ENCODE data around the gene MIB2.

The MIB2 gene

DNA sequence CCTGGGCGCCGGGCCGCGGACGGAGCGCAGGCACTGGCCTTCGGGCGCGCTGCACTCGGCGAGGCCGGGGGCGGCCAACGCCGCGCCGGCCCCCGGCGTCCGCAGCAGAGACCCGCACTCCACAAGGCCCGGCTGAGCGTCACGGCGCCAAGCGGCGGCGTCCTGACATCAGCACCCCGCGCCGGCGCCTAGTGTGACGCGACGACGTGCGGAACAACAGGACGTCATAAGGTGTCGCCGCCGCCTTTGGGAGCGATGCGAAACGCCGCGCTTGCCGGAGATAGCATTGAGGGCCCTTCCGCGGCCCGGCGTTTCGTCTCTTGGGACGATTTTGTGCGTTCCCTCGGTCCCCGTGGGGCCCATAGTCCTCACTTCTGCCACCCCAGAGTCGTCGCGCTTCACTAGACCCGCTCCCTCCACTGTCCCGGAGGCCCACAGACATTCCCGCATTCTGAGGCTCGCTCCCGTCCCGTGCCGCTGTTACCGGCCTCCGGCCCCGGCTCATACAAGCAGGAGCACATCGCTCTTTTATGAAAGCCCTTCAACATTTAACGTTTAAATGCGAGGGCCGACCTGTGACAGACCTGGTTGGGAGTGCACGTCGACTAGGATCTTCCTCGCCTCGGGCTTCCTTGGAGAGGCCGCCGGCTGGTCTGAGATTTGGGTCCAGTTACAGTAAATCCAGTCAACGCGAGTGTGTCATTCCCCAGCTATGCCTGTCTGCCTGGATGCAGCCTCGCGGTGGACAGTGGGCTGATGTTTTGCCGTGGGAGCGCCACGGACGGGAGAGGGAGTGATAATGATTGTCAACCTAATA is 40.4 kb upstream of the MIB2 start, which contains the start of gene SSU72:
Gene SSU72, minus strand, starts transcription at position 143 of the 817 bp plus-strand sequence. CDS start 306 bp downstream, outside the sequence.
- TF ChIP-seq MAX (IDR thresholded peaks at IDR 0.05; ENCODE audit: low read depth, low read length) (no peak), CTCF (IDR thresholded peaks at IDR 0.05; ENCODE audit: low read depth, low read length) (no peak), POLR2A (IDR thresholded peaks at IDR 0.05; ENCODE audit: extremely low read depth, insufficient read length) (peak; percentile 76), MYC (IDR thresholded peaks at IDR 0.05; ENCODE audit: low read depth, low read length) (no peak; the same call in 1 of the 2 replicates)

DNA sequence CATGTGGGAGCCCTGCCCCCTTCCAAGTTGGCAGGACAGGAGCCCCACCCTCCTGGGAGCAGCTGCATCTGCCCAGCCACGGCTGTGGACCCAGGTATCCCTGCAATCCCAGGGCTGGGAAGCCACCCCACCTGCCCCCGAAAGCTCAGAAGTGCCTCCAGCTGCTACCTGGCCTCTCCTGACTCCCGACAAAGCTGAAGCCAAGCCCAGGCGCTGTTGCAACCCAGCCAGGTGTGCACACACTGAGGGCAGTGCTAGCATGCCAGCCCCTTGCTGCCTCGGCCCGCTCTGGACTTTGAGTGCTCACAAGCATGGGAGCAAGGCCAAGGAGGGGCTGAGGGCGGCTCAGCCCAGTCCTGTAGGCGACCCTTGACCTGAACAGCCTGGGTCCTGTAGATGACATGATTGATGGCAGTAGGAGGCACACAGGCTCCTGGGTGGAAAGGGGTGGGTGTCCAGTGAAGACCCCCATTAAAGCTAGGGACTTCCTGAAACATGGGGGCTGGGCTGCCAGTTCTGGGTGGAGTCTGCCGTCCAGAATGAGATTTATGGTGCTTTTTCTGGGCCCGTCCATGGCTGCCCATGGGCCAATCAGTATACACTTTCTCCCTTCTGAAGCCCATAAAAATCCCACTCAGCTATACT is 37.8 kb upstream of the MIB2 start:
- DNase-seq (ENCODE audit: low read depth) = no peak
- no peak overlapping the region for H3K4me3 ChIP-seq (ENCODE audit: low read depth, low read length)
- no peak for TF ChIP-seq MYC (IDR thresholded peaks at IDR 0.05; ENCODE audit: low read depth, low read length)
- no peak for TF ChIP-seq POLR2A (IDR thresholded peaks at IDR 0.05; ENCODE audit: extremely low read depth, insufficient read length)

More for the DNA sequence above, 40.4 kb upstream of the MIB2 start, which contains the start of gene SSU72:
- peak within 1 kb of the TSS; percentile 90 for H3K4me3 ChIP-seq (ENCODE audit: low read depth, low read length)
- DNase-seq (ENCODE audit: low read depth) = peak; percentile 94

DNA sequence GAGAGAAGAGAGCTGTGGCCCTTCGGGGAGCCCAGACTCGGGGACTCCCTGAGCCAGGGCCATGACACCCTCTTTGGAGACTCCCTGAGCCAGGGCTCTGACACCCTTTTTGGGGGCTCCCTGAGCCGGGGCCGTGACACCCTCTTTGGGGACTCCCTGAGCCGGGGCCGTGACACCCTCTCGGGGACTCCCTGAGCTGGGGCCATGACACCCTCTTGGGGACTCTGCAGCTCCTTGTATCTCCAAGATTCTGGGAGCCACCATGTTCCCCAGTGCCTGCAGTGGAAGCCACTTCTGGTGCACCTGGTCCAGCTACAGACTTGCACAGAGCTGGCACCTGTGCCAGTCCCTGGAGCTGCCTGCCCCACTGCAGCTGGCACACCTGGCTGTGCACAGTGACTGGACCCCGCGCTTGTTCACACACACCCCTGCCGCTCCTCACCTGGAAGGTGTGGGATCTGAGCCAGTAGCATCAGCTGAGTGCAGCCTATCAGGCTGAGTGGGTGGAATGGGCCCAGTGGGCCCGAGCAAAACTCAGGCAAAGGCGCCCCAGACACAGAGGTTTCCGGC is 36.8 kb upstream of the MIB2 start:
- no peak for TF ChIP-seq MAX (IDR thresholded peaks at IDR 0.05; ENCODE audit: low read depth, low read length)
- TF ChIP-seq POLR2A (IDR thresholded peaks at IDR 0.05; ENCODE audit: extremely low read depth, insufficient read length) = no peak
- no peak for TF ChIP-seq CTCF (IDR thresholded peaks at IDR 0.05; ENCODE audit: low read depth, low read length)
- no peak for TF ChIP-seq MYC (IDR thresholded peaks at IDR 0.05; ENCODE audit: low read depth, low read length)
- no peak overlapping the region for H3K4me3 ChIP-seq (ENCODE audit: low read depth, low read length)
- no peak for DNase-seq (ENCODE audit: low read depth)

- no peak for DNase-seq (ENCODE audit: low read depth)
- TF ChIP-seq CTCF (IDR thresholded peaks at IDR 0.05; ENCODE audit: low read depth, low read length) (no peak), MYC (IDR thresholded peaks at IDR 0.05; ENCODE audit: low read depth, low read length) (no peak), POLR2A (IDR thresholded peaks at IDR 0.05; ENCODE audit: extremely low read depth, insufficient read length) (no peak), MAX (IDR thresholded peaks at IDR 0.05; ENCODE audit: low read depth, low read length) (no peak)
- no peak overlapping the region for H3K4me3 ChIP-seq (ENCODE audit: low read depth, low read length)
These were observed 32.5 kb upstream of the MIB2 start for GRCh38 chr1:1582585-1583346.

GRCh38 chr1:1583347-1584010 is 31.8 kb upstream of the MIB2 start:
- DNase-seq (ENCODE audit: low read depth) = no peak
- no peak overlapping the region for H3K4me3 ChIP-seq (ENCODE audit: low read depth, low read length)
- TF ChIP-seq MAX (IDR thresholded peaks at IDR 0.05; ENCODE audit: low read depth, low read length) (no peak), CTCF (IDR thresholded peaks at IDR 0.05; ENCODE audit: low read depth, low read length) (no peak), MYC (IDR thresholded peaks at IDR 0.05; ENCODE audit: low read depth, low read length) (no peak), POLR2A (IDR thresholded peaks at IDR 0.05; ENCODE audit: extremely low read depth, insufficient read length) (no peak)

Measured in NB4 (cell line).